GM23248 (cell line): ENCODE data around the gene PAK6.

Source experiments
- EZH2 ChIP-seq: fragments of 200-600 bp; sonication (generic); IDR thresholded peaks from 2 replicates; pipeline ENCODE4 v1.6.1; 2018; ENCODE audit warnings: antibody characterized with exemption, mild to moderate bottlenecking; ENCODE audit not compliant: insufficient read depth, poor library complexity, severe bottlenecking
- EZH2phosphoT487 ChIP-seq: fragments of 200-600 bp; sonication (generic); IDR thresholded peaks from 2 replicates; pipeline ENCODE4 v1.6.1; 2018; ENCODE audit warnings: antibody characterized with exemption, moderate library complexity, mild to moderate bottlenecking, low read depth; ENCODE audit not compliant: insufficient read depth

DNA sequence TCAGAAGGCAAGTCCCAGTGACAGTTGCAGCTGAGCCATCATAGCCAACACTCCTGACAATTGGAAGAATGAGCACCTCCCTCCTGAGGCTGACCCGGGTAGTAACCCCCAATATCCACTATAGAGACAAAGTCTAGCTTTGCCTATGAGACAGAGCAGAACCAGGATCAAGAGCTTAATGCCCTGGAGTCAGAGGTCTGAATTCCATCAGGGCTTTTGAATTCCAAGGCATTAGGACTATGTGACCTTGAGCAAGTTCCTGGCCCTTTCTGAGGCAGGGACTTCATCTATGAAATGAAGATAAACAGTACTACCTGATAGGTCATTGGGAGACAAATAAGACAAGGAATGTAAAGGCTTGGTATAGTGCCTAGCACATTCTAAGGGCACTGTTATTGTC, 81.5 kb downstream of the PAK6 start:
- TF ChIP-seq EZH2 (no peak), EZH2phosphoT487 (no peak)
